SU-DHL-6 (cell line): ENCODE results near the gene IFFO2.

Experiments used
- CTCF ChIP-seq: fragments of 200-600 bp; sonication (generic); IDR thresholded peaks from one replicate; pipeline ENCODE4 v1.5.1; 2017; ENCODE audit warnings: antibody characterized with exemption, mild to moderate bottlenecking, low read length, moderate library complexity; ENCODE audit not compliant: insufficient read depth, poor library complexity, severe bottlenecking
- EZH2phosphoT487 ChIP-seq: fragments of 200-600 bp; sonication (generic), shearing (Covaris generic); conservative IDR thresholded peaks from 2 replicates; pipeline ENCODE4 v1.6.1; 2018; ENCODE audit warnings: mild to moderate bottlenecking, antibody characterized with exemption, low read length, moderate library complexity, mixed read lengths

- no peak for TF ChIP-seq CTCF
- no peak for TF ChIP-seq EZH2phosphoT487
Measured at GRCh38 chr1:18929686-18930085, 26.8 kb downstream of the IFFO2 start.
